B cell (primary cell): ENCODE data around the gene GAB3. TPM values are rescaled to one million over a fixed set of nuclear protein-coding genes. Genes with fewer than 3 reads are reported as not detected.

ENCODE experiments used
- ATAC-seq: fragments of 200-7000 bp; cut with Tn5 transposase; one replicate; pipeline ENCODE4 v1.10.0; 2021; ENCODE audit warnings: low read depth, mild to moderate bottlenecking, moderate number of reproducible peaks, moderate library complexity
- CTCF ChIA-PET: fragments of 350-600 bp; sonication (Branson Sonifier 250); formaldehyde crosslinking; loops from one replicate; lab custom pipeline; 2021; ENCODE audit warnings: antibody characterized with exemption, inconsistent platforms; lab: Charles Lee
- POLR2A ChIA-PET: fragments of 350-600 bp; sonication (Branson Sonifier 250); formaldehyde crosslinking; loops from one replicate; lab custom pipeline; 2021; ENCODE audit warnings: antibody characterized with exemption; lab: Charles Lee
- DNase-seq: peaks from one replicate; pipeline ENCODE4 v3.0.0; 2013
- H2AFZ ChIP-seq: 2 replicates; pipeline ENCODE4 v1.6.1; 2012; ENCODE audit warnings: mild to moderate bottlenecking, low read depth, low read length; ENCODE audit not compliant: insufficient read depth, poor library complexity, severe bottlenecking
- H3K27ac ChIP-seq, 2 donors: 1 replicate in 1 of 2; 2 replicates in 1 of 2; pipeline ENCODE4 v1.5.1; 2012 to 2013; ENCODE audit warnings: low read length in 2 of 2, mild to moderate bottlenecking in 2 of 2, moderate library complexity in 1 of 2
- H3K27me3 ChIP-seq, 4 experiments: fragments of 200-600 bp in 1 of 4; sonication (generic) in 1 of 4; replicated peaks in 1 of 4; 1 replicate in 2 of 4; 2 replicates in 2 of 4; pipeline versions ENCODE4 v1.6.1 to v1.7.0; 2013 to 2016; ENCODE audit warnings: low read length in 3 of 4, mild to moderate bottlenecking in 2 of 4, mixed read lengths in 1 of 4, moderate library complexity in 1 of 4; ENCODE audit not compliant: insufficient read depth in 4 of 4, control insufficient read depth in 3 of 4; ENCODE audit errors: control extremely low read depth in 1 of 4
- H3K36me3 ChIP-seq, 2 experiments: replicated peaks in 1 of 2; 1 replicate in 1 of 2; 2 replicates in 1 of 2; pipeline versions ENCODE4 v1.6.1 to v1.7.1; 2013; ENCODE audit warnings: low read length in 1 of 2; ENCODE audit not compliant: insufficient read depth in 2 of 2, control insufficient read depth in 1 of 2; ENCODE audit errors: control extremely low read depth in 1 of 2, extremely low read depth in 1 of 2
- H3K4me1 ChIP-seq, 2 donors: fragments of 200-600 bp in 1 of 2; sonication (generic) in 1 of 2; 1 replicate in 1 of 2; 2 replicates in 1 of 2; pipeline versions ENCODE4 v1.5.1 to v1.6.1; 2013 to 2017; ENCODE audit warnings: low read length in 2 of 2; ENCODE audit not compliant: control insufficient read depth in 2 of 2, insufficient read depth in 2 of 2
- H3K4me2 ChIP-seq: replicated peaks from 2 replicates; pipeline ENCODE3; 2012; ENCODE audit warnings: mild to moderate bottlenecking, low read depth, low read length; ENCODE audit not compliant: poor library complexity, severe bottlenecking
- H3K4me3 ChIP-seq, 5 experiments: fragments of 200-600 bp in 1 of 5; sonication (generic) in 1 of 5; 1 replicate in 3 of 5; 2 replicates in 2 of 5; pipeline versions ENCODE4 v1.5.1 to v1.7.0; 2011 to 2016; ENCODE audit warnings: low read length in 4 of 5, mild to moderate bottlenecking in 4 of 5, low read depth in 2 of 5, control low read depth in 1 of 5, moderate library complexity in 1 of 5; ENCODE audit not compliant: insufficient read depth in 1 of 5; ENCODE audit errors: control extremely low read depth in 1 of 5, extremely low read depth in 1 of 5
- H3K79me2 ChIP-seq: fragments of 200-600 bp; sonication (generic); one replicate; pipeline ENCODE4 v1.6.0; 2016; ENCODE audit warnings: low read length; ENCODE audit not compliant: control insufficient read depth, insufficient read depth
- H3K9ac ChIP-seq: fragments of 200-600 bp; sonication (generic); 2 replicates; pipeline ENCODE4 v1.6.1; 2017; ENCODE audit warnings: mild to moderate bottlenecking, low read length, moderate library complexity
- H3K9me3 ChIP-seq, 3 donors: one replicate each; pipeline versions ENCODE4 v1.6.1 to v1.7.1; 2013; ENCODE audit warnings: low read length in 2 of 3; ENCODE audit not compliant: control insufficient read depth in 2 of 3, insufficient read depth in 1 of 3; ENCODE audit errors: control extremely low read depth in 1 of 3
- H4K20me1 ChIP-seq: 2 replicates; pipeline ENCODE4 v1.6.0; 2012; ENCODE audit warnings: mild to moderate bottlenecking, low read length; ENCODE audit not compliant: insufficient read depth, control insufficient read depth, poor library complexity, severe bottlenecking
- H3K27ac Mint-ChIP-seq: one replicate; pipeline ENCODE4 v1.8.0; 2021; ENCODE audit warnings: mixed read lengths
- H3K27me3 Mint-ChIP-seq: one replicate; pipeline ENCODE4 v1.8.0; 2021; ENCODE audit warnings: mixed read lengths
- H3K4me1 Mint-ChIP-seq: one replicate; pipeline ENCODE4 v1.8.0; 2021; ENCODE audit warnings: mixed read lengths
- H3K4me3 Mint-ChIP-seq: one replicate; pipeline ENCODE4 v1.8.0; 2021; ENCODE audit warnings: mixed read lengths
- H3K9me3 Mint-ChIP-seq: one replicate; pipeline ENCODE4 v1.8.0; 2022; ENCODE audit warnings: mixed read lengths; ENCODE audit not compliant: insufficient read depth
- CTCF ChIP-seq: fragments of 200-600 bp; IDR thresholded peaks from one replicate; pipeline ENCODE4 v1.8.0; 2022; ENCODE audit warnings: antibody characterized with exemption, mild to moderate bottlenecking
- EZH2 ChIP-seq: IDR thresholded peaks from 2 replicates; pipeline ENCODE4 v1.6.1; 2012; ENCODE audit warnings: borderline replicate concordance, low read depth, mild to moderate bottlenecking, moderate library complexity, low read length; ENCODE audit not compliant: insufficient read depth, poor library complexity, severe bottlenecking
- WGBS: methylation state at CpG from one replicate; pipeline ENCODE4 v1.1.5; 2013; ENCODE audit warnings: missing lambda C conversion rate; ENCODE audit not compliant: insufficient coverage; 5-methylcytosine and 5-hydroxymethylcytosine counted together
- intact Hi-C: fragments of 100-400 bp; cut with micrococcal nuclease; formaldehyde crosslinking; loops from one replicate; pipeline ENCODE4 v1.10.0; 2022
- polyA plus RNA-seq: library from polyadenylated mRNA; depleted of rRNA; stranded (reverse); fragments of >200 nt; gene quantifications from 2 replicates; pipeline ENCODE4 v1.2.3, GENCODE V29; 2012
- total RNA-seq, 2 donors: library from RNA; stranded (reverse); fragments of 120-200 nt in 1 of 2; gene quantifications; 1 replicate in 1 of 2; 2 replicates in 1 of 2; pipeline versions ENCODE4 v1.2.3 to v1.2.4, GENCODE V29; 2013 to 2022

Gene GAB3
- total and polyA plus RNA-seq, 2 donors (not counting 1 experiment from before 2014, with no cell fraction given) = 13.2 to 16.5 TPM

DNA sequence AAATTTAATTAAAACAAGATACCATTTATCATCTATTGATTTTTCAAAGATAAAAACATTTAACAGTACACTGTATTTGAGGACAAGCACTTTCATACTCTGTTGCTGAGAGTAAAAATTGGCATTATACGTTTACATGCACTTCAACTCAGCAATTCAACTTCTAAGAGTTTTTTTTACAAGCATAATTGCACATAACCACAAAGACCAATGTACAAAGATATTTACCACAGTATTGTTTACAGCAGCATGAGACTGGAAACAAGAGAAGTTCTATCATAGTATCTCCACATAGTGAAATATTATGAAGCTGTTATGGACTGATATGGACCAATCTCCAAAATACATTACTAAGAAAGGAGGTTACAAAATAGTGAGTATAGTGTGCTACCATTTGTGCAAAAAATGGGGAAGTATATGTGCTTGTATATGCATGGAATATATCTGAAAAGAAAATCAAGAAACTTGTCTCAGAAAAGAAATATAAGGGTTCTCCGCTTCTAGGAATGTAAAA, 10.9 kb downstream of the GAB3 start:
- H3K9me3 ChIP-seq = no peaks in the 10 kb centered on the region
- H4K20me1 ChIP-seq = no peaks in the 10 kb centered on the region
- no CpG with 5 or more reads among the region's 2 CpGs for WGBS
- Mint-ChIP-seq H3K4me1 (peaks cover 12% of the 10 kb centered on the region), H3K27ac (no peak overlapping the region), H3K27me3 (no peaks in the 10 kb centered on the region), H3K9me3 (no peaks in the 10 kb centered on the region), H3K4me3 (no peak overlapping the region)
- TF ChIP-seq CTCF (no peak), EZH2 (no peak)
- H3K36me3 ChIP-seq = no peaks in the 10 kb centered on the region
- ATAC-seq = no peak
- H2AFZ ChIP-seq = no peak overlapping the region
- CTCF ChIA-PET = no interaction called here
- H3K9ac ChIP-seq = no peak overlapping the region
- no peak overlapping the region for H3K27ac ChIP-seq
- DNase-seq = no peak
- no peak overlapping the region for H3K4me3 ChIP-seq
- no peaks in the 10 kb centered on the region for H3K27me3 ChIP-seq
- POLR2A ChIA-PET = no interaction called here
- H3K4me1 ChIP-seq = peaks cover 7 to 9% of the 10 kb centered on the region in 2 donors
- peaks cover 52% of the 10 kb centered on the region for H3K79me2 ChIP-seq
- intact Hi-C loops = no loop called here
- H3K4me2 ChIP-seq = no peak overlapping the region

DNA sequence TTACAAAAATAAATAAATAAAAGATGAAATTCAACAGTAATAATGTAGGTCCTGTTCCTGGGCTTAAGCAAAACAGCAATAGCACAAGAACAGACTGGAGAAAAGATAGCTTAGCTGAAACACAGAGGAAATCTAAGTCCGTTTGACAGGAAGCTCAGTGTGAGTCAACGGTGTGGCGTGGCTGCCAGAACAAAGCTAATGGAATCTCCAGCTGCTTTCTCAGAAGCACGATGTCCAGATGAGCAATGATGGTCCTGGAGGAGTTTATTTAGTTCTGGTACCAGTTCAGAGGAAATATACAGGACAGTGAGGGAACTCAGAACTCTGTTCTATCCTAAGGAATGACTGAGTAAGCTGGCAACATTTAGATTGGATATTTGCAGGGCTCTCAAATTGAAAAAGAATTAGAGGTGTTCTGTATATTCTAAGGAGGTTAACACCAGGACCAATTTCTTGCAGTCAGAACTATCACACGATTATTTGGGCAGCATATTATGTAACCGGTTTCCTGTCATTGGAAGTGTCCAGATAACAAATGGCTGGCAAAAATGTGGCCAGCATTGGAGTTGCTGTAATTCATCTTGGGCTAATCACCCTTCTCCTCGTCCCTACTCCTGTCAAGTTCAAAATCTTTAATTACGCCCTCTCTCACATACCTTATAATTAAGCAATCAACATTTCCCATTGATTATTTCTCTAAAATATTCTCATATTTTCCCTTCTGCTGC, 12.7 kb downstream of the GAB3 start:
- CTCF ChIA-PET = interaction anchor here (1.1 kb wide), 1 partner anchor 21 kb away, joined by 3 read pairs; no protein-coding TSS in a partner anchor
- intact Hi-C loops = no loop called here
- H2AFZ ChIP-seq = no peak overlapping the region

More for the DNA sequence above, 12.7 kb downstream of the GAB3 start:
- H3K36me3 ChIP-seq = no peaks in the 10 kb centered on the region
- H3K4me2 ChIP-seq = no peak overlapping the region
- Mint-ChIP-seq H3K4me3 (no peak overlapping the region), H3K27ac (no peak overlapping the region), H3K4me1 (peaks cover 28% of the 10 kb centered on the region), H3K27me3 (no peaks in the 10 kb centered on the region), H3K9me3 (no peaks in the 10 kb centered on the region)
- no peak for TF ChIP-seq CTCF
- TF ChIP-seq EZH2 = no peak
- DNase-seq (no peak), ATAC-seq (no peak)
- WGBS = 5% methylated on average over 5 of the region's 8 CpGs
- POLR2A ChIA-PET = no interaction called here
- no peak overlapping the region for H3K4me3 ChIP-seq
- no peak overlapping the region for H3K9ac ChIP-seq
- H3K27me3 ChIP-seq = no peaks in the 10 kb centered on the region
- no peak overlapping the region for H3K27ac ChIP-seq
- H3K9me3 ChIP-seq = no peaks in the 10 kb centered on the region
- peaks cover 49% of the 10 kb centered on the region for H3K79me2 ChIP-seq
- peaks cover 20 to 21% of the 10 kb centered on the region in 2 donors for H3K4me1 ChIP-seq
- H4K20me1 ChIP-seq = no peaks in the 10 kb centered on the region
